ENCODE measurements around the gene SEL1L2. TPM values are rescaled to one million over a fixed set of nuclear protein-coding genes. Genes with fewer than 3 reads are reported as not detected.
A peak's percentile ranks its signal among the peaks of the same experiment; 100 is the strongest.

The SEL1L2 gene
- total RNA-seq, 1 experiment from 2014 or later = not detected

GRCh38 chr20:14000917-14001316, 10.5 kb upstream of the SEL1L2 start:
- no peak overlapping the region for H3K27ac Mint-ChIP-seq
- H3K27me3 Mint-ChIP-seq (ENCODE audit: low read depth) = peaks cover 10% of the 10 kb centered on the region
- TF ChIP-seq E2F1 (CRISPR knock-in tag; IDR thresholded peaks at IDR 0.05) (no peak), TEAD1 (CRISPR knock-in tag; IDR thresholded peaks at IDR 0.05) (no peak), ZNF671 (CRISPR knock-in tag; IDR thresholded peaks at IDR 0.05) (no peak), NR3C1 (CRISPR knock-in tag; conservative IDR thresholded peaks at IDR 0.05; ENCODE audit: low read depth) (no peak)
- ChIA-PET CTCF (no interaction called here), POLR2A (no interaction called here)
- DNase-seq (ENCODE audit: low spot score) (no peak), ATAC-seq (no peak)
- peaks cover under 1% of the 10 kb centered on the region; the same call in 1 of the 2 replicates for H3K9me3 Mint-ChIP-seq
- H3K4me3 Mint-ChIP-seq = no peak overlapping the region
- H3K4me1 Mint-ChIP-seq = peaks cover 11% of the 10 kb centered on the region
- peaks cover under 1% of the 10 kb centered on the region; the same call in 1 of the 2 replicates for H3K36me3 Mint-ChIP-seq

DNA sequence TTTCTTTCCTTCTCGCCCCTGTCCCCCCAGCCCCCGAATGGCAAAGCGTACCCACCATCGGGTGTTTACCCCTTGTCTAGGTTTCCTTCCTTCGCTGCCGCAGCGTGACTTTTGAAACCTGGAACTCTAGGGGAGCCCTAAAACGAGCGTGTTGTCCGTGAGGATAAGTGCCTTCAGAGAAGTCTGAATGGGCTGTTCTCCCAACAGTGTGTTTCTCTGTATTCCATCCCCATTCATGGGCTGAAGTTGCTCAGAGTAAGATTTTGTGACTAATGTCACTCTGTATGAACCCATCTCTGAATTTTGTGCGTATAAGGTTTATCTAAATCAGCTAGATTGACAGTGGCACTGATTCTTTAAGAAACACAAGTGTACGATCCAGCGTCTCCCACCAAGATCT, 5.9 kb upstream of the SEL1L2 start:
- peaks cover 17% of the 10 kb centered on the region for H3K27me3 Mint-ChIP-seq (ENCODE audit: low read depth)
- H3K4me3 Mint-ChIP-seq = peak overlapping the region; percentile 90
- DNase-seq (ENCODE audit: low spot score) (no peak), ATAC-seq (no peak)
- ChIA-PET POLR2A (no interaction called here), CTCF (interaction anchor here (2.4 to 3.2 kb wide), 2 partner anchors 43 to 177 kb away, joined by 12 to 22 read pairs; no protein-coding TSS in a partner anchor)
- H3K4me1 Mint-ChIP-seq = peaks cover 14% of the 10 kb centered on the region
- H3K27ac Mint-ChIP-seq = no peak overlapping the region
- H3K36me3 Mint-ChIP-seq = no peaks in the 10 kb centered on the region
- peaks cover 10% of the 10 kb centered on the region for H3K9me3 Mint-ChIP-seq
- TF ChIP-seq MXD4 (CRISPR knock-in tag; IDR thresholded peaks at IDR 0.05; ENCODE audit: borderline replicate concordance) (no peak), STAT6 (CRISPR knock-in tag; conservative IDR thresholded peaks at IDR 0.05; ENCODE audit: low read depth) (no peak), SMAD3 (CRISPR knock-in tag; IDR thresholded peaks at IDR 0.05; ENCODE audit: borderline replicate concordance) (no peak), ARID4B (CRISPR knock-in tag; IDR thresholded peaks at IDR 0.05; ENCODE audit: borderline replicate concordance) (no peak), ZNF232 (CRISPR knock-in tag; IDR thresholded peaks at IDR 0.05) (no peak), TEAD1 (CRISPR knock-in tag; IDR thresholded peaks at IDR 0.05) (no peak), ZNF425 (CRISPR knock-in tag; conservative IDR thresholded peaks at IDR 0.05) (no peak), GRHL2 (CRISPR knock-in tag; IDR thresholded peaks at IDR 0.05; ENCODE audit: insufficient replicate concordance, severe bottlenecking) (no peak), GTF2I (CRISPR knock-in tag; conservative IDR thresholded peaks at IDR 0.05) (no peak), ATF6 (CRISPR knock-in tag; IDR thresholded peaks at IDR 0.05) (no peak), IRF2 (CRISPR knock-in tag; IDR thresholded peaks at IDR 0.05; ENCODE audit: borderline replicate concordance, low read depth) (no peak), ETV6 (CRISPR knock-in tag; IDR thresholded peaks at IDR 0.05) (no peak), JUN (CRISPR knock-in tag; IDR thresholded peaks at IDR 0.05) (no peak)
- TF ChIP-seq, protein P1, sequence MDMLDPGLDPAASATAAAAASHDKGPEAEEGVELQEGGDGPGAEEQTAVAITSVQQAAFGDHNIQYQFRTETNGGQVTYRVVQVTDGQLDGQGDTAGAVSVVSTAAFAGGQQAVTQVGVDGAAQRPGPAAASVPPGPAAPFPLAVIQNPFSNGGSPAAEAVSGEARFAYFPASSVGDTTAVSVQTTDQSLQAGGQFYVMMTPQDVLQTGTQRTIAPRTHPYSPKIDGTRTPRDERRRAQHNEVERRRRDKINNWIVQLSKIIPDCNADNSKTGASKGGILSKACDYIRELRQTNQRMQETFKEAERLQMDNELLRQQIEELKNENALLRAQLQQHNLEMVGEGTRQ (CRISPR knock-in tag; IDR thresholded peaks at IDR 0.05) = no peak
- TF ChIP-seq, protein P2, sequence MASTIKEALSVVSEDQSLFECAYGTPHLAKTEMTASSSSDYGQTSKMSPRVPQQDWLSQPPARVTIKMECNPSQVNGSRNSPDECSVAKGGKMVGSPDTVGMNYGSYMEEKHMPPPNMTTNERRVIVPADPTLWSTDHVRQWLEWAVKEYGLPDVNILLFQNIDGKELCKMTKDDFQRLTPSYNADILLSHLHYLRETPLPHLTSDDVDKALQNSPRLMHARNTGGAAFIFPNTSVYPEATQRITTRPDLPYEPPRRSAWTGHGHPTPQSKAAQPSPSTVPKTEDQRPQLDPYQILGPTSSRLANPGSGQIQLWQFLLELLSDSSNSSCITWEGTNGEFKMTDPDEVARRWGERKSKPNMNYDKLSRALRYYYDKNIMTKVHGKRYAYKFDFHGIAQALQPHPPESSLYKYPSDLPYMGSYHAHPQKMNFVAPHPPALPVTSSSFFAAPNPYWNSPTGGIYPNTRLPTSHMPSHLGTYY (CRISPR knock-in tag; IDR thresholded peaks at IDR 0.05) = no peak
- TF ChIP-seq, protein P3, sequence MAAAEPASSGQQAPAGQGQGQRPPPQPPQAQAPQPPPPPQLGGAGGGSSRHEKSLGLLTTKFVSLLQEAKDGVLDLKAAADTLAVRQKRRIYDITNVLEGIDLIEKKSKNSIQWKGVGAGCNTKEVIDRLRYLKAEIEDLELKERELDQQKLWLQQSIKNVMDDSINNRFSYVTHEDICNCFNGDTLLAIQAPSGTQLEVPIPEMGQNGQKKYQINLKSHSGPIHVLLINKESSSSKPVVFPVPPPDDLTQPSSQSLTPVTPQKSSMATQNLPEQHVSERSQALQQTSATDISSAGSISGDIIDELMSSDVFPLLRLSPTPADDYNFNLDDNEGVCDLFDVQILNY (CRISPR knock-in tag; IDR thresholded peaks at IDR 0.05) = no peak

Data from WTC11 (cell line).